Measurements from ENCODE around the gene FAM13C.
"Not testable (repeated sequence)": the region's sequence is repeated elsewhere in the genome, so short reads cannot be mapped to it uniquely, and the experiment has no call there.

The FAM13C gene

DNA sequence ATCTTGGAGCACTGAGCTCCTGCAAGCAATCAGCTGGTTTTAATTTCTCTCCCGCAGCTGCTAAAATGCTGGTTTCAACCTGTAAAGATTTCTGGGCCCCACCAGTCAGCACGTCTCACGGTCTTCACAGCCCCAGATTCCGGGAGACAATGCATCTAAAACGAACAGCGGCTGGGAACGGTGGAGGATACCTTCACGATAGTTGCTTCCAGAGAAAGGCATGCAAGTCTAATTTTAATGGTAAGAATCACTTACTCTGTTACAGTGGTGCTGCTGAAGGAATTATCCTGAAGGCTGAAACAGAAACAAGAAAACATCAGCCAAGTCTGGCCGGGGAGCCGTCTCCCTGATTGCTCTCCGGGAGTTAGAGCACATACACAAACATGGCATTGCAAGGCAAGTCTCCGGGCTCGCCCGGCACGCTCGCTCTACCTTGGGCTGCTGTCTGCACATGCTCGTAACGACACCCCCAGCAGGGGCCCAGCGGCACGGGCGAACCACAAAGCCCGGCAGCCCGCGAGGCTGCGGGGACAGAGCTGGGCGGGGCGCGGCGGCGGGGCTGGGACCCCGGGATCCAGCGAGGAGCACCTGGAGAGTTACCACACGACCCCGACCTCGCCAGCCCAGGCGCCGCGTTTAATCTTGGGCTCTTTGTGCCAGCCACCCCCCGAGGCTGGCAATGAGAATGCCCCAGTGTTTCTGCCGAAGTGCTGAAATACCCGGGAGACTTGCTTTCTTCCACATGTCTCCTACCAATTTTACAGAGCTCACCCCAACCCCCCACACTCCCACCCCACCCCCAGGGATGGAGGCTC is at the start of gene FAM13C:
Gene FAM13C (minus strand): TSS at position 406 of the 815 bp plus-strand sequence. CDS start 89 bp downstream, at position 317.
- DNase-seq: peak; percentile 67

- DNase-seq: no peak
Measured at GRCh38 chr10:59405235-59405634, 42.9 kb upstream of the FAM13C start.

DNA sequence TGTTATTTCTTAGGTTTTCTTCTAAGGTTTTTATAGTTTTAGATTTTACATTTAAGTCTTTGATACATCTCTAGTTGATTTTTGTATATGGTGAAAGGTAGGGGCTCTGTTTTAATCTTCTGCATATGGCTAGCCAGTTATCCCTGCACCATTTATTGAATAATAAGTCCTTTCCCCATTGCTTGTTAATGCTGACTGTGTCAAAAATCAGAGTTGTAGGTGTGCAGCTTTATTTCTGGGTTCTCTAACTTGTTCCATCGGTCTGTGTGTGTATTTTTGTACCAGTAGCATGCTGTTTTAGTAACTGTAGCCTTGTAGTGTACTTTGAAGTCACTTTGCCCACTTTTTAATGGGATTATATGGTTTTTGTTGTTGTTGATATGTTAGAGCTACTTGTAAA is 37.9 kb upstream of the FAM13C start:
- DNase-seq: no peak

DNA sequence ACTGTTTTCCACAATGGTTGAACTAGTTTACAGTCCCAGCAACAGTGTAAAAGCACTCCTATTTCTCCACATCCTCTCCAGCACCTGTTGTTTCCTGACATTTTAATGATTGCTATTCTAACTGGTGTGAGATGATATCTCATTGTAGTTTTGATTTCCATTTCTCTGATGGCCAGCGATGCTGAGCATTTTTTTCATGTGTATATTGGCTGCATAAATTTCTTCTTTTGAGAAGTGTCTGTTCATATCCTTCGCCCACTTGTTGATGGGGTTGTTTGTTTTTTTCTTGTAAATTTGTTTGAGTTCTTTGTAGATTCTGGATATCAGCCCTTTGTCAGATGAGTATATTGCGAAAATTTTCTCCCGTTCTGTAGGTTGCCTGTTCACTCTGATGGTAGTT is 37.0 kb upstream of the FAM13C start:
- not testable (repeated sequence) for DNase-seq

- no peak for DNase-seq
Measured at GRCh38 chr10:59397961-59398360, 35.6 kb upstream of the FAM13C start.

DNA sequence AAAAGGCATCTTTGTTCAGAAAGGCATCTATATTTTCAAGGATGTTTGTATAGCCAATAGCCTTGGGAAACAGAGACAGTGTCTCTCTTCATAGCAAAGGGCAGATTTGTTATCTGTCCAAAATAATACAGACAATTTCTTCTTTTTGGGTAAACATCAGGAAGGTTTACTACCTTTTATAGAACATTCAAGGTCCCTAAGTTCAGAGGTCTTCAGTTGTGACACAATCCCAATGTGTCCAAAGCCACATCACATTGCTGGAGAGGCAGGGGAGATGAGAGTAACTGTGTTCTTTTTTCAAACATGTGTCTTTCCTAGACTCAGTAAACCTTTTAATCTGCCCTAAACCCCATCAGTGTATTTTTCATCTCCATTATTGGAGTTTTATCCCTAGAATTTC is 33.6 kb upstream of the FAM13C start:
- DNase-seq: no peak

DNA sequence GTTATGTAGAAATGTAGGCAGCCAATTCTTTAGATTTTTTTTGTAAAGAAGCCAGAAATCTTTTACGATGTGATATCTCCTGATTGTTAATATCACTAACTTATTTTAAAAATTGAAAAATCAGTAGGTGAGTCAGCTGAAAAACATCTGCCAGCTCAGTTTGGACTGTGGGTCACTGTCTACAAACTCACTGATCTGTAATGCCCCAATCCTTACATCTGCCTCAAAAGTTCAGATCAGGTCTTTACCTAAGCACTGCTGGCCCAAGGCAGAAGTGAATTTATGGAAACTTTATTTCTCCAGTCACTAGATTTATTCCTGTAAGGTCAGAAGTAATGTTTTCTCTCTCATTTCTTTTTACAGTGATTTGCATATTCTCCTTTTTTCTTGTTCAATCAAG is 31.0 kb upstream of the FAM13C start:
- no peak for DNase-seq

- DNase-seq: no peak
Measured at GRCh38 chr10:59391060-59391459, 28.7 kb upstream of the FAM13C start.

DNA sequence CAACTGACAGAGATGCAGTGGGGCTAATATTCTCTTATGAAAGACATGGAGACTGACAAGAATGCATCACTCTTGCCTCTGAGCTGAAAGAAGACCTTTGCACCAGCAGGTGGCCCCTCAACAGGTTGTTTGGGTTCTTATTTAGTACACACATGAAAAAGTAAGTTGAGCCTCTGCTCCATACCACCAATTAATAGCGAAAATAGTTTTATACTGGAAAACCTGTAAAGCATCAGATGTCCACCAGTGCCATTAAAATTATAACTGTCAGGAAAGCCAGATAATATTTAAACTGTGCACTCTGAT is 26.3 kb upstream of the FAM13C start:
- no peak for DNase-seq

DNA sequence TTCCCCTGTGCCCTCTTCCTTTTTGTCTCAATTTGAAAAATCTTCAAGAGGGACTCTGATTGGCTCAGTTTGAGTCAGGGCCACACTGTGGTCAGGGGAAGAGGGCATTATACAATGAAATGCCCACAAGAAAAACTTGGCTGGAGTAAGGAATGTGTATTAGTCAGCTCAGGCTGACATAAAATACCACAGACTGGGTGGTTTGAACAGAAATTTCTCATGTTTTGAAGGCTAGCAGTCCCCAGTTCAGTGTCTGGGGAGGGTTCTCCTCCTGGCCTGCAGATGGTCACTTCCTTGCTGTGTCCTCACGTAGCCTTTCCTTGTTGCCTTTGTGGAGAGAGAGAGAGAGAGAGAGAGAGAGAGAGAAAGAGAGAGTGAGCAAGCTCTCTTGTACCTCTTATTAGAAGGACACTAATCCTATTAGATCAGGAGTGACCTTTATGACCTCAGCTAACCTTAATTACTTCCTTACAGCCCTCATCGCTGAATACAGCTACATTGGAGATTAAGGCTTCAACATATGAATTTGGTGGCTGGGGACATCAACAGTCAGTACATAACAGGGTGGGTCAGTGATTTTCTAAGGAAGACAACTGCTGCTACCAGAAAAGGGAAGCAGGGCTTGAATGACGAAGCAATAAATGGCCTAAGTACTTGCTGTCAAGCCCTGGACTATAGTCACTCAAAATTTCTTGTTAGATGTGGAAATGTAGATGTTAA is 25.8 kb upstream of the FAM13C start:
- no peak for DNase-seq

- no peak for DNase-seq
Measured at GRCh38 chr10:59384761-59385160, 22.4 kb upstream of the FAM13C start.

GRCh38 chr10:59383908-59384307 is 21.6 kb upstream of the FAM13C start:
- DNase-seq: no peak

DNA sequence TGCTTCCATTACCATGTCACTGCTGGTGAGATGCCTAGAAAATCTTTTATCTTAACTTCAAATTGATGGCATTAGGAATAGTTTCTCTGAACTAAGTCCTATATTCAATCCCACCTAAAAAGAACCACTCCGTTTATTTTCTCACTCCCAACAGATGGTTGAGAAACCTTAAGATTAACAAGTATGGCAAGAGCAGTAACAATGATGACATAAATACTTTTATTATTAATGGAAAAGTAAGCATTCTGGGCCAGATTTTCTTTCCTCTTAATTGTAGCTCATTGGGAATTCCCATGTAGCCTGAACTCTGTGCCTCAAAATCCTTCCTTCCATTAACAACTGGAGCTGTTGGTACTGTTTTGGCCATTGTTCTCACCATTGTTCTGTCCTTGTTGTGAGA is 21.1 kb upstream of the FAM13C start:
- DNase-seq: no peak

DNA sequence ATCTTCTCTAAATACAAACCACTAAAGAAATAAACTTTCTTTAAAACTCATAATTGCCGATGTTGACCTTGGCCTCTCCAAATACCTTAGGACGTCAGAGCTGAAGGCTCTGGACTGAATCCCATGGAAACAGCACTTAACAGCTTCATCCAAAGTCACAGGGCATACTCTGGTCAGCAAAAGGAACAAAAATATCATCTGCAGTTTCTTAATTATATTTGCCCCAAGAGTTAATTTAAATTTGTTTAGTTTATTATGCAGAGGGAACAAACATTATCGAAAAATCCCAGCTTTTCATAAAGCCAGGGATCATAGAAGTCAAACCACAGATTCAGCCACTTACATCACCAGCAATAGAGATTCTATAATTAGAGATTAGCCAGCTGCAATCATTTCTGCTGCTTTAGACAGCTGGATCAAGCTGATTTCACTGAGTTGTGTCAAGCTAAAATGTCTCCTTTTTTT is 20.5 kb upstream of the FAM13C start:
- no peak for DNase-seq

DNA sequence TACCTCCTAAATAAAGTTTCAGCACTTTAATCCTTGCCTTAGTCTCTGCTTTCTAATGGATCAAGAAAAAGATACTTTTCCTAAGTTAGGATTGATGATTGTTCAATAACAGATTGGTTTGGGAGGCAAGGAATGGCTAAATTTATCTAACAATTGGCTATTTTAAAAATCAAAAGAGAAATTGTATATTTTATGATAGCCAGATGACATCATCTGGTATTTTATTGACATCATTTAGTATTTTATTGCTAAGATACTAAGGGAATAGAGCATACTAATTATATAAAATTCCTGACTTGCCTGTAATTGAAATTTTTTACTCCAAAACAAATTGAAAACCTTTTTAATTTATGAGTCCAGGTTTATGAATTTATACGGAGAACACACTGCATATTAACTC is 19.3 kb upstream of the FAM13C start:
- no peak for DNase-seq

DNA sequence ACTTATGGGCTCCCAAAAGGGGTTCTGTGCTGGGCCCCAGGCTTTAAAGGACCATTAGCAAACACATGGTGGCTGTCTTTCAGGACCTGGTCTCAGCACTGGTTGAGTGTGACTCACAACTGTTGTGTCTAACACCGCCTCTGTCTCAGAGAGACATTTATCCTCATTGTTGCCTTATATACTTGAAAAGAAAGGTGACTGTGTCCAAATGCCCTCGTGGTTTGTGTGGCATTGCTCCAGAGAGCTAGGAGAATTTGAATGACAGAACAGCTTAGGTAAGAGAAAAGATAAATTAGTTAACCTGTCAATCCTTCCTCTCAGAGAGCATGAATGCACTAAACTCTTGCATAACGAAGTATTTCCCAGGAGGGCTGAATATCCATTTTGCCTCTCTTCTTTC is 14.5 kb upstream of the FAM13C start:
- DNase-seq: no peak

- no peak for DNase-seq
Measured at GRCh38 chr10:59375990-59376389, 13.6 kb upstream of the FAM13C start.

GRCh38 chr10:59374916-59375315 is 12.6 kb upstream of the FAM13C start:
- DNase-seq: no peak

GRCh38 chr10:59373071-59373470 is 10.7 kb upstream of the FAM13C start:
- DNase-seq: no peak

GRCh38 chr10:59372543-59372942 is 10.2 kb upstream of the FAM13C start:
- DNase-seq: no peak

DNA sequence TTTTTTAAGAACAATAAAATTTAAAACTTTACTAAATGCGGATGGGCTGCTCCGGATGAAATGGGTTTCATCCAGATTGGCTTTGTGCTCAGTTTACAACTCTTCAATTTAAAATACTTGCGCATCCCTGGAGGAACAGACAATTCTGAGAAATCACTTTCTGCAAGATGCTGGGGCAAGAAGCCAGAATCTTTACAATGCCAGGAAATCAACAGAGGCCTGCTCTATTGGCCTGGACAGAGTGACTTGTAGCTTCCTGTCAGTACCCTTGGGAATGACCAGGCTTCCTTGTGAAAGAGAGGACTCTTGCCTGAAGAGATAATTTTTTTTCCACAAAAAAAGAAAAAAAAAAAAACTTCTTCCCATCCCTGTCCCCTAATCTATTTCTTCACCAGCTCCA is 3.9 kb upstream of the FAM13C start:
- no peak for DNase-seq

GRCh38 chr10:59363446-59363958 is 1.2 kb upstream of the FAM13C start:
- DNase-seq: no peak

- DNase-seq: peak; percentile 89
Measured at GRCh38 chr10:59362959-59363381, 621 bp upstream of the FAM13C start.

- DNase-seq: peak; percentile 38
Measured at GRCh38 chr10:59361663-59362143, 646 bp downstream of the FAM13C start.
